ENCODE data around the gene EXOC4.

GRCh38 chr7:133573554-133574265, 320.8 kb downstream of the EXOC4 start:
- TF ChIP-seq CTCF (conservative IDR thresholded peaks at IDR 0.05; ENCODE audit: low read length) (no peak), EZH2phosphoT487 (IDR thresholded peaks at IDR 0.05; ENCODE audit: borderline replicate concordance) (no peak)
